HG02763 (cell line): ENCODE data around the gene ABRAXAS1.
"Not testable (repeated sequence)": the region's sequence is repeated elsewhere in the genome, so short reads cannot be mapped to it uniquely, and the experiment has no call there.

Experiments used
- ATAC-seq: cut with Tn5 transposase; IDR thresholded peaks from one replicate; pipeline ENCODE4 v1.9.1; 2021; ENCODE audit warnings: mild to moderate bottlenecking, moderate library complexity; ENCODE audit not compliant: unreplicated experiment

The ABRAXAS1 gene

GRCh38 chr4:83484500-83485461 lies at the start of gene ABRAXAS1:
ABRAXAS1 (minus strand) TSS chr4:83485100; CDS start chr4:83485072, 28 bp downstream.
- peak; percentile 98 for ATAC-seq

- ATAC-seq, result no peak
These were observed 42.8 kb upstream of the ABRAXAS1 start for GRCh38 chr4:83527671-83528070.

- ATAC-seq, result no peak
These were observed 37.3 kb upstream of the ABRAXAS1 start for GRCh38 chr4:83522239-83522638.

- no peak for ATAC-seq
These were observed 31.3 kb upstream of the ABRAXAS1 start for GRCh38 chr4:83516042-83516772.

GRCh38 chr4:83510442-83510841 lies 25.5 kb upstream of the ABRAXAS1 start:
- ATAC-seq, result no peak

- ATAC-seq, result not testable (repeated sequence)
These were observed 24.3 kb upstream of the ABRAXAS1 start for GRCh38 chr4:83509156-83509585.

- ATAC-seq, result no peak
These were observed 20.1 kb upstream of the ABRAXAS1 start for GRCh38 chr4:83504996-83505395.

GRCh38 chr4:83504503-83504902 lies 19.6 kb upstream of the ABRAXAS1 start:
- ATAC-seq, result no peak

GRCh38 chr4:83503974-83504373 lies 19.1 kb upstream of the ABRAXAS1 start:
- ATAC-seq, result no peak

- not testable (repeated sequence) for ATAC-seq
These were observed 16.8 kb upstream of the ABRAXAS1 start for GRCh38 chr4:83501671-83502070.

GRCh38 chr4:83498187-83498586 lies 13.3 kb upstream of the ABRAXAS1 start:
- ATAC-seq, result no peak

- ATAC-seq, result not testable (repeated sequence)
These were observed 11.4 kb upstream of the ABRAXAS1 start for GRCh38 chr4:83496085-83496917.

GRCh38 chr4:83490876-83491450 lies 6.1 kb upstream of the ABRAXAS1 start:
- ATAC-seq, result peak; percentile 89

- no peak for ATAC-seq
These were observed 4.9 kb upstream of the ABRAXAS1 start for GRCh38 chr4:83489711-83490326.

- ATAC-seq, result no peak
These were observed 1.7 kb upstream of the ABRAXAS1 start for GRCh38 chr4:83486457-83487129.

- ATAC-seq, result no peak
These were observed 10.9 kb downstream of the ABRAXAS1 start for GRCh38 chr4:83473966-83474365.

- no peak for ATAC-seq
These were observed 11.5 kb downstream of the ABRAXAS1 start for GRCh38 chr4:83473423-83473822.

- no peak for ATAC-seq
These were observed 28.8 kb downstream of the ABRAXAS1 start for GRCh38 chr4:83456184-83456501.

- ATAC-seq, result peak; percentile 96
These were observed 29.4 kb downstream of the ABRAXAS1 start, which contains the start of the genes HELQ and MRPS18C for GRCh38 chr4:83455281-83456183. HELQ (minus strand) TSS chr4:83455823; CDS start chr4:83455693, 130 bp downstream. MRPS18C (plus strand) TSS chr4:83456058; CDS start chr4:83456078, 20 bp downstream.
